Sigmoid colon (tissue), 4 donors: ENCODE data around the gene PTPRA.

ENCODE experiments used
- CTCF ChIP-seq, 4 experiments: fragments of 450-650 bp in 3 of 4; fragments of 200-600 bp in 1 of 4; IDR thresholded peaks; one replicate each; pipeline ENCODE4 v1.5.1; 2016 to 2019; ENCODE audit warnings: antibody characterized with exemption in 4 of 4, mild to moderate bottlenecking in 3 of 4, moderate library complexity in 2 of 4
- EP300 ChIP-seq, 4 donors: sonication (generic); formaldehyde crosslinking; IDR thresholded peaks; one replicate each; pipeline ENCODE4 v1.6.1; 2017; ENCODE audit warnings: antibody characterized with exemption in 4 of 4
- POLR2AphosphoS5 ChIP-seq, 4 donors: sonication (generic); formaldehyde crosslinking; IDR thresholded peaks; one replicate each; pipeline ENCODE4 v1.6.1; 2017; ENCODE audit warnings: antibody characterized with exemption in 4 of 4

- TF ChIP-seq CTCF (IDR thresholded peaks at IDR 0.05), result no peak
- TF ChIP-seq POLR2AphosphoS5 (IDR thresholded peaks at IDR 0.05), result no peak
- no peak for TF ChIP-seq EP300 (IDR thresholded peaks at IDR 0.05)
These were observed 413 bp downstream of the PTPRA start for GRCh38 chr20:2873747-2874041.
